ENCODE results near the gene MSRB2.
"Not testable (repeated sequence)": the region's sequence is repeated elsewhere in the genome, so short reads cannot be mapped to it uniquely, and the experiment has no call there.

The MSRB2 gene

GRCh38 chr10:23063973-23064812, 31.2 kb upstream of the MSRB2 start:
- POLR2A ChIA-PET: no interaction called here
- TF ChIP-seq LEF1 (IDR thresholded peaks at IDR 0.05; ENCODE audit: borderline replicate concordance) (no peak), PKNOX1 (IDR thresholded peaks at IDR 0.05) (no peak), CTBP1 (IDR thresholded peaks at IDR 0.05; ENCODE audit: borderline replicate concordance) (no peak), FOXA1 (IDR thresholded peaks at IDR 0.05) (no peak), BHLHE40 (IDR thresholded peaks at IDR 0.05; ENCODE audit: borderline replicate concordance) (no peak), FOXM1 (IDR thresholded peaks at IDR 0.05; ENCODE audit: borderline replicate concordance) (no peak), FOXK2 (IDR thresholded peaks at IDR 0.05) (no peak), SP1 (IDR thresholded peaks at IDR 0.05) (no peak), ELF4 (IDR thresholded peaks at IDR 0.05) (no peak), SUZ12 (IDR thresholded peaks at IDR 0.05) (no peak), HDGF (IDR thresholded peaks at IDR 0.05; ENCODE audit: borderline replicate concordance) (no peak), ARNT (IDR thresholded peaks at IDR 0.05) (no peak), ZNF384 (IDR thresholded peaks at IDR 0.05) (no peak), NFRKB (IDR thresholded peaks at IDR 0.05) (no peak), TARDBP (IDR thresholded peaks at IDR 0.05) (no peak), L3MBTL2 (conservative IDR thresholded peaks at IDR 0.05) (no peak)
- CTCF ChIA-PET: no interaction called here
- DNase-seq (ENCODE audit: extremely low spot score): no peak

GRCh38 chr10:23064813-23065114, 30.6 kb upstream of the MSRB2 start:
- POLR2A ChIA-PET; DNase-seq (ENCODE audit: extremely low spot score); CTCF ChIA-PET: not testable (repeated sequence)

GRCh38 chr10:23065181-23065948, 30.0 kb upstream of the MSRB2 start:
- no peak for DNase-seq (ENCODE audit: extremely low spot score)
- TF ChIP-seq SUZ12 (IDR thresholded peaks at IDR 0.05) (no peak), ARNT (IDR thresholded peaks at IDR 0.05) (no peak), NFRKB (IDR thresholded peaks at IDR 0.05) (no peak), ELF4 (IDR thresholded peaks at IDR 0.05) (no peak), L3MBTL2 (conservative IDR thresholded peaks at IDR 0.05) (no peak), BHLHE40 (IDR thresholded peaks at IDR 0.05; ENCODE audit: borderline replicate concordance) (no peak), HDGF (IDR thresholded peaks at IDR 0.05; ENCODE audit: borderline replicate concordance) (no peak), TARDBP (IDR thresholded peaks at IDR 0.05) (no peak), SP1 (IDR thresholded peaks at IDR 0.05) (no peak)
- POLR2A ChIA-PET: no interaction called here
- CTCF ChIA-PET: no interaction called here

- ChIA-PET POLR2A (no interaction called here), CTCF (no interaction called here)
- DNase-seq (ENCODE audit: extremely low spot score): no peak
- TF ChIP-seq ELF4 (IDR thresholded peaks at IDR 0.05) (no peak), SUZ12 (IDR thresholded peaks at IDR 0.05) (no peak), PKNOX1 (IDR thresholded peaks at IDR 0.05) (no peak), FOXM1 (IDR thresholded peaks at IDR 0.05; ENCODE audit: borderline replicate concordance) (no peak), ZNF384 (IDR thresholded peaks at IDR 0.05) (no peak), CTBP1 (IDR thresholded peaks at IDR 0.05; ENCODE audit: borderline replicate concordance) (no peak), HDGF (IDR thresholded peaks at IDR 0.05; ENCODE audit: borderline replicate concordance) (no peak), SP1 (IDR thresholded peaks at IDR 0.05) (no peak), FOXK2 (IDR thresholded peaks at IDR 0.05) (no peak), TARDBP (IDR thresholded peaks at IDR 0.05) (no peak), NFRKB (IDR thresholded peaks at IDR 0.05) (no peak), L3MBTL2 (conservative IDR thresholded peaks at IDR 0.05) (no peak), FOXA1 (IDR thresholded peaks at IDR 0.05) (no peak), BHLHE40 (IDR thresholded peaks at IDR 0.05; ENCODE audit: borderline replicate concordance) (no peak), ARNT (IDR thresholded peaks at IDR 0.05) (no peak), LEF1 (IDR thresholded peaks at IDR 0.05; ENCODE audit: borderline replicate concordance) (no peak)
These were observed 28.0 kb upstream of the MSRB2 start for GRCh38 chr10:23067337-23067736.

- ChIA-PET CTCF (no interaction called here), POLR2A (no interaction called here)
- TF ChIP-seq SUZ12 (IDR thresholded peaks at IDR 0.05) (no peak), ZNF384 (IDR thresholded peaks at IDR 0.05) (no peak), NFRKB (IDR thresholded peaks at IDR 0.05) (no peak), FOXA1 (IDR thresholded peaks at IDR 0.05) (no peak), PKNOX1 (IDR thresholded peaks at IDR 0.05) (no peak), BHLHE40 (IDR thresholded peaks at IDR 0.05; ENCODE audit: borderline replicate concordance) (no peak), L3MBTL2 (conservative IDR thresholded peaks at IDR 0.05) (no peak), ARNT (IDR thresholded peaks at IDR 0.05) (no peak), ELF4 (IDR thresholded peaks at IDR 0.05) (no peak), FOXK2 (IDR thresholded peaks at IDR 0.05) (no peak), CTBP1 (IDR thresholded peaks at IDR 0.05; ENCODE audit: borderline replicate concordance) (no peak), FOXM1 (IDR thresholded peaks at IDR 0.05; ENCODE audit: borderline replicate concordance) (no peak), LEF1 (IDR thresholded peaks at IDR 0.05; ENCODE audit: borderline replicate concordance) (no peak), HDGF (IDR thresholded peaks at IDR 0.05; ENCODE audit: borderline replicate concordance) (no peak), TARDBP (IDR thresholded peaks at IDR 0.05) (no peak), SP1 (IDR thresholded peaks at IDR 0.05) (no peak)
- peak; percentile 80 for DNase-seq (ENCODE audit: extremely low spot score)
These were observed 27.2 kb upstream of the MSRB2 start for GRCh38 chr10:23067939-23068775.
